Liver (tissue), 9 donors: ENCODE data around the gene LHFPL3. TPM values are rescaled to one million over a fixed set of nuclear protein-coding genes. Genes with fewer than 3 reads are reported as not detected.
A peak's percentile ranks its signal among the peaks of the same experiment; 100 is the strongest.

Source experiments
- DNase-seq: peaks from one replicate; pipeline ENCODE4 v3.0.0-alpha.2; 2017; ENCODE audit warnings: low spot score
- H3K27ac ChIP-seq, 2 donors: one replicate each; pipeline ENCODE4 v1.7.0; 2013; ENCODE audit warnings: inconsistent platforms in 2 of 2, low read length in 2 of 2, control low read depth in 1 of 2, low read depth in 1 of 2, mild to moderate bottlenecking in 1 of 2
- H3K27me3 ChIP-seq, 4 donors: one replicate each; pipeline versions ENCODE4 v1.6.1 to v1.7.0; 2013; ENCODE audit warnings: low read length in 3 of 4, inconsistent platforms in 1 of 4, mild to moderate bottlenecking in 1 of 4, moderate library complexity in 1 of 4; ENCODE audit not compliant: control insufficient read depth in 4 of 4, insufficient read depth in 4 of 4
- H3K36me3 ChIP-seq, 4 donors: one replicate each; pipeline versions ENCODE4 v1.6.1 to v1.7.0; 2013; ENCODE audit warnings: low read length in 3 of 4, mild to moderate bottlenecking in 3 of 4, low read depth in 1 of 4, moderate library complexity in 1 of 4; ENCODE audit not compliant: control insufficient read depth in 4 of 4, insufficient read depth in 3 of 4
- H3K4me1 ChIP-seq, 4 donors: one replicate each; pipeline versions ENCODE4 v1.6.1 to v1.7.0; 2013; ENCODE audit warnings: low read length in 3 of 4, mild to moderate bottlenecking in 3 of 4, moderate library complexity in 1 of 4; ENCODE audit not compliant: control insufficient read depth in 4 of 4, insufficient read depth in 4 of 4
- H3K4me3 ChIP-seq, 3 donors: one replicate each; pipeline versions ENCODE4 v1.6.1 to v1.7.0; 2013; ENCODE audit warnings: low read length in 3 of 3, control low read depth in 1 of 3, low read depth in 1 of 3, mild to moderate bottlenecking in 1 of 3
- H3K9ac ChIP-seq, 2 donors: one replicate each; pipeline ENCODE4 v1.7.0; 2013; ENCODE audit warnings: low read length in 2 of 2, mild to moderate bottlenecking in 2 of 2, moderate library complexity in 2 of 2, control low read depth in 1 of 2, low read depth in 1 of 2
- H3K9me3 ChIP-seq, 4 donors: one replicate each; pipeline versions ENCODE4 v1.6.1 to v1.7.0; 2013; ENCODE audit warnings: low read length in 3 of 4; ENCODE audit not compliant: control insufficient read depth in 4 of 4
- ATF3 ChIP-seq: IDR thresholded peaks from 2 replicates; pipeline ENCODE4 v1.6.1; 2016; ENCODE audit warnings: antibody characterized with exemption
- EGR1 ChIP-seq, 2 donors: IDR thresholded peaks; 2 replicates each; pipeline ENCODE4 v1.6.1; 2016 to 2018; ENCODE audit warnings: antibody characterized with exemption in 2 of 2, low read depth in 2 of 2
- FOXA2 ChIP-seq: IDR thresholded peaks from 2 replicates; pipeline ENCODE4 v1.6.1; 2016; ENCODE audit warnings: antibody characterized with exemption
- GABPA ChIP-seq, 2 donors: IDR thresholded peaks in 1 of 2; conservative IDR thresholded peaks in 1 of 2; 2 replicates each; pipeline ENCODE4 v1.6.1; 2016; ENCODE audit warnings: antibody characterized with exemption in 2 of 2, mild to moderate bottlenecking in 1 of 2, moderate library complexity in 1 of 2
- HNF4A ChIP-seq, 2 donors: conservative IDR thresholded peaks; 2 replicates each; pipeline ENCODE4 v1.6.1; 2016; ENCODE audit warnings: antibody characterized with exemption in 2 of 2, mild to moderate bottlenecking in 2 of 2
- JUND ChIP-seq, 2 donors: IDR thresholded peaks; 2 replicates each; pipeline ENCODE4 v1.6.1; 2016; ENCODE audit warnings: antibody characterized with exemption in 2 of 2
- NR2F2 ChIP-seq: IDR thresholded peaks from 2 replicates; pipeline ENCODE4 v1.6.1; 2016; ENCODE audit warnings: antibody characterized with exemption
- REST ChIP-seq: IDR thresholded peaks from 2 replicates; pipeline ENCODE4 v1.6.1; 2016; ENCODE audit warnings: antibody characterized with exemption, mild to moderate bottlenecking
- RXRA ChIP-seq, 2 donors: IDR thresholded peaks; 2 replicates each; pipeline ENCODE4 v1.6.1; 2017 to 2018; ENCODE audit warnings: antibody characterized with exemption in 2 of 2, mild to moderate bottlenecking in 1 of 2
- YY1 ChIP-seq: IDR thresholded peaks from 2 replicates; pipeline ENCODE4 v1.6.1; 2016; ENCODE audit warnings: antibody characterized with exemption, mild to moderate bottlenecking
- ZBTB33 ChIP-seq: IDR thresholded peaks from 2 replicates; pipeline ENCODE4 v1.6.1; 2016; ENCODE audit warnings: antibody characterized with exemption
- WGBS: extraction: QIAGEN DNeasy Blood & Tissue Kit; methylation state at CpG from one replicate; pipeline ENCODE4 v1.1.7; 2013; 5-methylcytosine and 5-hydroxymethylcytosine counted together
- polyA plus RNA-seq, 2 donors: library from polyadenylated mRNA; stranded (reverse) in 1 of 2; unstranded in 1 of 2; fragments of 200-250 nt in 1 of 2; fragments of >200 nt in 1 of 2; fragmentation: Nextera tagmentation in 1 of 2; extraction: Ambion mirVana in 1 of 2; gene quantifications; one replicate each; pipeline versions ENCODE4 v1.2.1 to v1.2.3, GENCODE V29; 2013 to 2015
- total RNA-seq, 2 donors: library from RNA; depleted of rRNA; stranded (reverse); fragments of >200 nt; gene quantifications; one replicate each; pipeline ENCODE4 v1.2.3, GENCODE V29; 2014
- TF ChIP-seq, protein P1 (sequence below): IDR thresholded peaks from 2 replicates; pipeline ENCODE4 v1.6.1; 2016; ENCODE audit warnings: antibody characterized with exemption
- donor health status: healthy.
- donor health status: healthy.
- donor health status: healthy.
- donor health status: healthy.
- donor health status: healthy.

The LHFPL3 gene
- total and polyA plus RNA-seq, 4 donors, result not detected

DNA sequence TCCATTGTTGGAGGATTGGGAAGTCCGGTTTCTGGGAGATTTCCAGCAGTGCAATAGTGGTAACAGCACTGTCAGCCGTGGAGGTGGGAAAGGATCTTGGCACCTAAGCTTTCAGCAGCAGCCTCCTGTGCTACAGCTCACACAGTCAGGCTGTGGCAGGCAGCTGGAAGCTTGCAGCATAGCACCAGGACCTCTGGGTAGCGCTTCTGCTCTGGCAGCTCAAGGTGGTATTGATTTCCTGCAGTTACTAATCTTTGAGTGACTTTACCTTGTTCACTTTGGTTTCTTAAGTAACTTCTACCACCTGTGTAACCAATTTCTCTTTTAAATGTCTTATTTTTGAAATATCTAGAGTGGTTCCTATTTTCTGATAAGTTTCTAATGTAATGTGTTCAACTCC, 130.5 kb downstream of the LHFPL3 start:
- no peak overlapping the region for H3K4me3 ChIP-seq
- H3K36me3 ChIP-seq, result no peaks in the 10 kb centered on the region
- peaks cover 0 to 8% (median 2%) of the 10 kb centered on the region in 4 donors for H3K9me3 ChIP-seq
- no peak for DNase-seq
- H3K27me3 ChIP-seq, result no peaks in the 10 kb centered on the region
- WGBS, result 80% methylated on average over 3 of the region's 3 CpGs
- no peaks in the 10 kb centered on the region for H3K4me1 ChIP-seq
- H3K27ac ChIP-seq, result no peak overlapping the region
- TF ChIP-seq YY1, result no peak
- TF ChIP-seq JUND (IDR thresholded peaks at IDR 0.05), result no peak
- TF ChIP-seq REST, result no peak
- no peak for TF ChIP-seq GABPA (IDR thresholded peaks at IDR 0.05 in 1 of 2, conservative IDR thresholded peaks at IDR 0.05 in 1 of 2)
- TF ChIP-seq RXRA (IDR thresholded peaks at IDR 0.05), result no peak
- no peak overlapping the region for H3K9ac ChIP-seq

DNA sequence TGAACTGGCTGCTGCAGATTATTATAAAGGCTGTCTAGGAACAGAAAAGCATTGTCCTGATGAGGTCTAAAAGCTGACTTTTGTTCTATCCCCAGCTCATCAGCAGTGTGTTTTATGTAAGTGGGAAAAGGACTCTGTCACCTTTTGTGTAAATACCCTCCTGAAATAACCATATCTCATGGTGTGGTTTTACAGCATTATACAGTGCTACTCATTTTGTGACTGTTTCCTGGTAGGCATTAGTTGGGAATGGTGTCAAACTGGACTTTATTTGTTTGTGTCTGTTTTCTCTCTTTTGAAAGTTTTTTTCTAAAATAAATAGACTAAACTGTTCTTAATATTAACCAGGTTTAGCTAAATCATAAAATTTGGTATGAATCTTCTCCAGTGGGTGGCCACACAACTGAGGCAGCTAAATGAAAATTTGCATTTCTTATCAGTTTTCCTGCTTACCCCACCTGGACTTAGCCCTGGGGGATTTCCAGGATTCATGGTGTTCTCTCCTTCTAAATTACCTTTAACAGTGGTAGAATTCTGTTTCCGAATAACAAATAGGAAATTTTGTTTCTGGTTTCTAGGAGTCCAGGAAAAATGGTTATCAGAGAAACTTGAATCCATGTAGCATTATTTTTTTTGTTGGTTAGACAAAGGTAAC, 140.9 kb downstream of the LHFPL3 start:
- no peak overlapping the region for H3K9ac ChIP-seq
- H3K27ac ChIP-seq, result no peak overlapping the region
- no peak for DNase-seq
- 50% methylated on average over 1 of the region's 1 CpG for WGBS
- peak in 1 of 2 donors; percentile 4 for TF ChIP-seq HNF4A (conservative IDR thresholded peaks at IDR 0.05)
- TF ChIP-seq RXRA (IDR thresholded peaks at IDR 0.05), result no peak
- H3K4me1 ChIP-seq, result no peaks in the 10 kb centered on the region
- H3K4me3 ChIP-seq, result no peak overlapping the region
- H3K9me3 ChIP-seq, result peaks cover 0 to 4% (median 1%) of the 10 kb centered on the region in 4 donors
- H3K36me3 ChIP-seq, result no peaks in the 10 kb centered on the region
- no peaks in the 10 kb centered on the region for H3K27me3 ChIP-seq

- no peak overlapping the region for H3K4me3 ChIP-seq
- WGBS, result 60% methylated on average over 3 of the region's 3 CpGs
- H3K27ac ChIP-seq, result no peak overlapping the region
- no peaks in the 10 kb centered on the region for H3K4me1 ChIP-seq
- H3K36me3 ChIP-seq, result no peaks in the 10 kb centered on the region
- peaks cover 0 to 3% (median 0%) of the 10 kb centered on the region in 4 donors for H3K27me3 ChIP-seq
- no peak for TF ChIP-seq EGR1 (IDR thresholded peaks at IDR 0.05; ENCODE audit: low read depth in 2 of 2)
- no peak for TF ChIP-seq ZBTB33
- TF ChIP-seq JUND (IDR thresholded peaks at IDR 0.05), result no peak
- no peak for TF ChIP-seq REST
- TF ChIP-seq NR2F2, result no peak
- no peak for TF ChIP-seq YY1
- TF ChIP-seq GABPA (IDR thresholded peaks at IDR 0.05 in 1 of 2, conservative IDR thresholded peaks at IDR 0.05 in 1 of 2), result no peak
- TF ChIP-seq FOXA2, result no peak
- TF ChIP-seq, protein P1, sequence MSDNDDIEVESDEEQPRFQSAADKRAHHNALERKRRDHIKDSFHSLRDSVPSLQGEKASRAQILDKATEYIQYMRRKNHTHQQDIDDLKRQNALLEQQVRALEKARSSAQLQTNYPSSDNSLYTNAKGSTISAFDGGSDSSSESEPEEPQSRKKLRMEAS, result no peak
- TF ChIP-seq ATF3, result no peak
- no peak overlapping the region for H3K9ac ChIP-seq
- no peaks in the 10 kb centered on the region for H3K9me3 ChIP-seq
- DNase-seq, result no peak
Measured at GRCh38 chr7:104480529-104480928, 152.1 kb downstream of the LHFPL3 start.
